PC-3 (cell line): ENCODE measurements around the gene ABTB2. TPM values are rescaled to one million over a fixed set of nuclear protein-coding genes. Genes with fewer than 3 reads are reported as not detected.

ENCODE experiments used
- ATAC-seq: fragments of 200-7000 bp; cut with Tn5 transposase; 2 replicates; pipeline ENCODE4 v1.9.1; 2020; ENCODE audit warnings: mild to moderate bottlenecking, moderate library complexity
- BruUV-seq: library from RNA; stranded (reverse); fragments of 400-500 nt; replicated peaks from 2 replicates; lab custom pipeline; 2021; lab: Mats Ljungman, UMichigan
- CTCF ChIA-PET: fragments of 300-600 bp; sonication (Branson Sonifier 250); formaldehyde crosslinking; loops from one replicate; lab custom pipeline; 2022; ENCODE audit warnings: antibody characterized with exemption; lab: Charles Lee
- POLR2A ChIA-PET: fragments of 300-600 bp; sonication (Branson Sonifier 250); formaldehyde crosslinking; loops from one replicate; lab custom pipeline; 2022; ENCODE audit warnings: antibody characterized with exemption; ENCODE audit not compliant: unreplicated experiment; lab: Charles Lee
- DNase-seq: peaks from one replicate; pipeline ENCODE4 v3.0.0-alpha.2; 2015
- H2AFZ ChIP-seq: fragments of 300-600 bp; sonication (generic); 2 replicates; pipeline ENCODE4 v1.6.0; 2016; ENCODE audit warnings: antibody characterized with exemption, low read length
- H3F3A ChIP-seq: fragments of 300-600 bp; sonication (generic); one replicate; pipeline ENCODE4 v1.6.0; 2017; ENCODE audit warnings: antibody characterized with exemption, low read length, control low read depth, mild to moderate bottlenecking; ENCODE audit not compliant: unreplicated experiment
- H3K27ac ChIP-seq: fragments of 300-600 bp; sonication (generic); 2 replicates; pipeline ENCODE4 v1.5.1; 2016; ENCODE audit warnings: mild to moderate bottlenecking, low read length
- H3K27me3 ChIP-seq: fragments of 300-600 bp; sonication (generic); 2 replicates; pipeline ENCODE4 v1.6.1; 2016; ENCODE audit warnings: low read length, mixed read lengths
- H3K36me3 ChIP-seq: fragments of 300-600 bp; sonication (generic); 2 replicates; pipeline ENCODE4 v1.6.1; 2016; ENCODE audit warnings: low read depth, mixed run types, low read length, mixed read lengths
- H3K4me1 ChIP-seq: fragments of 300-600 bp; sonication (generic); 2 replicates; pipeline ENCODE4 v1.5.1; 2016; ENCODE audit warnings: low read length; ENCODE audit not compliant: insufficient read depth
- H3K4me2 ChIP-seq: fragments of 300-600 bp; sonication (generic); 2 replicates; pipeline ENCODE4 v1.6.0; 2016; ENCODE audit warnings: low read length
- H3K4me3 ChIP-seq: fragments of 300-600 bp; sonication (generic); 2 replicates; pipeline ENCODE4 v1.5.1; 2016; ENCODE audit warnings: mild to moderate bottlenecking, low read length, mixed read lengths
- H3K79me2 ChIP-seq: fragments of 300-600 bp; sonication (generic); 2 replicates; pipeline ENCODE4 v1.6.1; 2017; ENCODE audit warnings: low read length, mixed read lengths
- H3K9ac ChIP-seq: fragments of 300-600 bp; sonication (generic); 2 replicates; pipeline ENCODE4 v1.6.0; 2016; ENCODE audit warnings: mild to moderate bottlenecking, low read length
- H3K9me2 ChIP-seq: fragments of 300-600 bp; sonication (generic); replicated peaks from 2 replicates; pipeline ENCODE4 v1.6.1; 2016; ENCODE audit warnings: mixed run types, low read length, mixed read lengths
- H3K9me3 ChIP-seq: fragments of 300-600 bp; sonication (generic); 2 replicates; pipeline ENCODE4 v1.6.1; 2016; ENCODE audit warnings: low read length, mixed read lengths
- H4K20me1 ChIP-seq: fragments of 300-600 bp; sonication (generic); 2 replicates; pipeline ENCODE4 v1.6.1; 2016; ENCODE audit warnings: low read length, mixed read lengths
- EZH2 ChIP-seq: fragments of 300-600 bp; sonication (generic); IDR thresholded peaks from one replicate; pipeline ENCODE4 v1.6.1; 2017; ENCODE audit warnings: antibody characterized with exemption, mild to moderate bottlenecking, low read length; ENCODE audit not compliant: unreplicated experiment
- EZH2phosphoT487 ChIP-seq: fragments of 300-600 bp; sonication (generic); IDR thresholded peaks from 2 replicates; pipeline ENCODE4 v1.6.1; 2018; ENCODE audit warnings: mild to moderate bottlenecking, antibody characterized with exemption, low read length, borderline replicate concordance
- intact Hi-C: fragments of 100-400 bp; cut with micrococcal nuclease; formaldehyde crosslinking; loops from 2 replicates; pipeline ENCODE4 v1.9.0; 2023
- total RNA-seq: library from RNA; depleted of rRNA; stranded (reverse); fragments of >200 nt; gene quantifications from 2 replicates; pipeline ENCODE4 v1.2.3, GENCODE V29; 2014
- TF ChIP-seq, protein P1 (sequence below): fragments of 300-600 bp; sonication (generic); conservative IDR thresholded peaks from 2 replicates; pipeline ENCODE4 v1.5.1; 2017; ENCODE audit warnings: antibody characterized with exemption, low read depth, mild to moderate bottlenecking, low read length

Gene ABTB2
- total RNA-seq, 1 experiment from 2014 or later = 5.2 TPM

DNA sequence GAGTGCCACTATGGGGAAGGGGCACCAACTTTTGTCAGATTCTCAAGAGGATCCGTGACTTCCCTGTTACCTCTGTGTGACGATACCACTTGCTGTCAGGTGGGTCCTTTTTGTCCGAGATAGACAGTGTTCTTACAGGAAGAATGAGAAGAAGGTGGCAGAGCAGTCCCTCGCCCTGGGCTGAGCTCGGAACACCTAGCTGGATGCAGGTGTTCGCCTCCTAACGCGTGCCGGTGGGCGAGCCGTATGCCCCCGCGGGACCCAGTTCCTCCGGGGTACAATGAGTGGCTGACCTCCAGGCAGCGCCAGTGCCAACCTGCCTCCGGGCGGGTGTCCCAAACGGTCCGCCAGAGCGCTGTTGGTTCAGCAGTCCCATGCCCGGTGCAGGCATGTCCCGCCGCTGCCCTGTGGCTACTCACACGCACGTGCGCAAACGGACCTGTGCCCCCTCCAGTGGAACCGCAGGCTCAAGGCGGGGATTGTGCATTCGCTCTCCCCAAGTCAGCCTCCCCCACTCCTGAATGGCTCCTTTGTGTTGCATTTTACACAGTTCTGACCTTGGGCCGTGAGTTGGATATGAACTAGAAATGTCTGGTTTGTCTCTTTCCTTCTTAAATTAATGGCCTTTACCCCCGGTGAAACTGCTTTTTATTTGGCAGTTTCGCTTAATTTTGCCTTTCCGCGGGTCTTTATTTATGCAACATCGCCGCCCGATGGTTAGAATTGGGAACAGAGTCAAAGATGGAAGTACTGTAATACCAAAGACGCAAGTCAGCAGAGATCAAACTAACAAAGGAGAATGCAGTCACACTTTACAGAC lies 1.1 kb upstream of the ABTB2 start:
- peak overlapping the region; percentile 83 for H2AFZ ChIP-seq
- no peaks in the 10 kb centered on the region for H3K9me3 ChIP-seq
- peaks cover 22% of the 10 kb centered on the region; the same call in 1 of the 2 replicates for H4K20me1 ChIP-seq
- H3K4me1 ChIP-seq = peaks cover 24% of the 10 kb centered on the region
- TF ChIP-seq, protein P1, sequence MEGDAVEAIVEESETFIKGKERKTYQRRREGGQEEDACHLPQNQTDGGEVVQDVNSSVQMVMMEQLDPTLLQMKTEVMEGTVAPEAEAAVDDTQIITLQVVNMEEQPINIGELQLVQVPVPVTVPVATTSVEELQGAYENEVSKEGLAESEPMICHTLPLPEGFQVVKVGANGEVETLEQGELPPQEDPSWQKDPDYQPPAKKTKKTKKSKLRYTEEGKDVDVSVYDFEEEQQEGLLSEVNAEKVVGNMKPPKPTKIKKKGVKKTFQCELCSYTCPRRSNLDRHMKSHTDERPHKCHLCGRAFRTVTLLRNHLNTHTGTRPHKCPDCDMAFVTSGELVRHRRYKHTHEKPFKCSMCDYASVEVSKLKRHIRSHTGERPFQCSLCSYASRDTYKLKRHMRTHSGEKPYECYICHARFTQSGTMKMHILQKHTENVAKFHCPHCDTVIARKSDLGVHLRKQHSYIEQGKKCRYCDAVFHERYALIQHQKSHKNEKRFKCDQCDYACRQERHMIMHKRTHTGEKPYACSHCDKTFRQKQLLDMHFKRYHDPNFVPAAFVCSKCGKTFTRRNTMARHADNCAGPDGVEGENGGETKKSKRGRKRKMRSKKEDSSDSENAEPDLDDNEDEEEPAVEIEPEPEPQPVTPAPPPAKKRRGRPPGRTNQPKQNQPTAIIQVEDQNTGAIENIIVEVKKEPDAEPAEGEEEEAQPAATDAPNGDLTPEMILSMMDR = peak; percentile 99
- no peak for TF ChIP-seq EZH2phosphoT487
- BruUV-seq = no TSS peak
- H3K9ac ChIP-seq = peak overlapping the region; percentile 29
- no peaks in the 10 kb centered on the region for H3K9me2 ChIP-seq
- H3K79me2 ChIP-seq = peaks cover 28% of the 10 kb centered on the region
- H3K27ac ChIP-seq = peak overlapping the region; percentile 41
- CTCF ChIA-PET = interaction anchor here (0.6 to 1.9 kb wide), 3 partner anchors 107 to 185 kb away, joined by 5 to 29 read pairs (median 6); no protein-coding TSS in a partner anchor
- peak overlapping the region; percentile 75 for H3K4me3 ChIP-seq
- H3K4me2 ChIP-seq = peak overlapping the region; percentile 93
- POLR2A ChIA-PET = interaction anchor here (0.6 to 1.5 kb wide), 2 partner anchors 181 to 185 kb away, joined by 5 to 13 read pairs; no protein-coding TSS in a partner anchor
- H3K36me3 ChIP-seq = no peaks in the 10 kb centered on the region
- intact Hi-C loops = loop anchor here (1.0 to 2.0 kb wide), 6 partner anchors 28 to 362 kb away; partner anchors contain the start of gene NAT10
- DNase-seq (peak; percentile 83), ATAC-seq (peak; percentile 21)
- H3F3A ChIP-seq = no peaks in the 10 kb centered on the region
- H3K27me3 ChIP-seq = no peaks in the 10 kb centered on the region

GRCh38 chr11:34358258-34358727 lies 483 bp upstream of the ABTB2 start:
- Histone ChIP-seq H3K9me3 (no peaks in the 10 kb centered on the region), H3K36me3 (no peaks in the 10 kb centered on the region), H3K27ac (peak overlapping the region; percentile 41), H3K79me2 (peaks cover 35% of the 10 kb centered on the region), H3K4me3 (peak overlapping the region; percentile 75), H4K20me1 (peaks cover 22% of the 10 kb centered on the region; the same call in 1 of the 2 replicates), H3K27me3 (no peaks in the 10 kb centered on the region), H3K9me2 (no peaks in the 10 kb centered on the region), H3F3A (no peaks in the 10 kb centered on the region), H3K4me1 (peaks cover 24% of the 10 kb centered on the region), H2AFZ (peak overlapping the region; percentile 83), H3K4me2 (peak overlapping the region; percentile 93), H3K9ac (peak overlapping the region; percentile 29)
- intact Hi-C loops = loop anchor here (1.0 to 2.0 kb wide), 5 partner anchors 27 to 361 kb away; partner anchors contain the start of gene NAT10
- TF ChIP-seq EZH2 (no peak), EZH2phosphoT487 (no peak)
- TF ChIP-seq, protein P1 = no peak
- ChIA-PET POLR2A (interaction anchor here (0.6 to 1.5 kb wide), 2 partner anchors 180 to 184 kb away, joined by 5 to 13 read pairs; no protein-coding TSS in a partner anchor), CTCF (interaction anchor here (0.6 to 1.9 kb wide), 5 partner anchors 13 to 184 kb away, joined by 3 to 29 read pairs (median 5); no protein-coding TSS in a partner anchor)
- peak; percentile 51 for ATAC-seq
- BruUV-seq = no TSS peak
- DNase-seq = peak; percentile 79
